Hippocampal formation (tissue), 2 donors: ENCODE data around the gene TIMM22.
A peak's percentile ranks its signal among the peaks of the same experiment; 100 is the strongest.

Source experiments
- DNase-seq, 2 donors: peaks; one replicate each; lab custom pipeline; 2025; lab: John Stamatoyannopoulos, UW

TIMM22 gene

GRCh38 chr17:1002771-1003555 is 6.0 kb downstream of the TIMM22 start:
- DNase-seq = peak; percentile 40 to 83

GRCh38 chr17:1003633-1003971 is 6.7 kb downstream of the TIMM22 start:
- no peak for DNase-seq

GRCh38 chr17:1003972-1004768 is 7.2 kb downstream of the TIMM22 start:
- no peak for DNase-seq

- no peak for DNase-seq
Observed at GRCh38 chr17:1004769-1005295, 7.9 kb downstream of the TIMM22 start.

GRCh38 chr17:1005361-1005946 is 8.5 kb downstream of the TIMM22 start:
- DNase-seq = peak; percentile 69 to 75

DNA sequence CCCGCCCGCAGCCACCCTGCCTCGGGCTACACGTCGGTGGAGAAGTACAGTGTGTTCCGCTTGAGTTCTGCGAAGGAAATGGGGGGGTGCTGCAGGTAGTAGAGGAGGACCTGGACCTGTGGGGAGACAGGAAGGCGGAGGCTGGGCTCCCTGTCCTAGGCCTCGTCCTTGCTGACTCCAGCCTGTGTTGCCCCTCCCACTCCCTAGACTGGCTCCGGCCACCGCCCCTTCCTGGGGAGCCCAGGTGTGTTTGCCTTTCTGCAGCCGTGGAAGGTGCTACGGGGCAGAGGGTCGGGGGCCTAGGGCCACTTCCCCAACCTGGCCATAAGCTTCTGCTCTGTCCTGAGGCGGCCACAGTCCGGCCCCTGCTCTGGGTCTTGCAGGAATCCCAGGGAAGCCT is 9.1 kb downstream of the TIMM22 start:
- DNase-seq = no peak

GRCh38 chr17:1007310-1008007 is 10.5 kb downstream of the TIMM22 start:
- no peak for DNase-seq

GRCh38 chr17:1008008-1008761 is 11.3 kb downstream of the TIMM22 start:
- DNase-seq = no peak

- DNase-seq = no peak
Observed at GRCh38 chr17:1009229-1010085, 12.5 kb downstream of the TIMM22 start.

GRCh38 chr17:1010086-1010450 is 13.1 kb downstream of the TIMM22 start:
- DNase-seq = no peak

DNA sequence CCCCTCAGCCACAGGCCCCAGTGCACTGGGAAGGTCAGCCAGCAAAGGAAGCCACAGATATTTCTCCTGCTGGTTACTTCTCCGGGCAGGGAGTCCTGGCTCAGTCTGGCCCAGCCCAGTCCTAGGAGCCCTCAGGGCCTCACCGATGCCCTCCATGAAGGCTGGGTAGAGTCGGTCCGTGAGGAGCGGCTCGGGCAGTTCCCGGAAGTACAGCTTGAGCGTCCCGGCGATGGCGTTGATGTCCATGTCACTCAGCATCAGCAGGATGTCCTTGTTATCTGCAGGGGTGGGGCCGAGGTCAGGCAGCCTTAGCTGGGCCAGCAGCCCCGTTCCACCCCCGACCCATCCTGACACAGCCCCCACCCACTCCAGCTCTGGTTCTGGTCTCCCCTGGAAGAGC is 13.7 kb downstream of the TIMM22 start:
- no peak for DNase-seq

DNA sequence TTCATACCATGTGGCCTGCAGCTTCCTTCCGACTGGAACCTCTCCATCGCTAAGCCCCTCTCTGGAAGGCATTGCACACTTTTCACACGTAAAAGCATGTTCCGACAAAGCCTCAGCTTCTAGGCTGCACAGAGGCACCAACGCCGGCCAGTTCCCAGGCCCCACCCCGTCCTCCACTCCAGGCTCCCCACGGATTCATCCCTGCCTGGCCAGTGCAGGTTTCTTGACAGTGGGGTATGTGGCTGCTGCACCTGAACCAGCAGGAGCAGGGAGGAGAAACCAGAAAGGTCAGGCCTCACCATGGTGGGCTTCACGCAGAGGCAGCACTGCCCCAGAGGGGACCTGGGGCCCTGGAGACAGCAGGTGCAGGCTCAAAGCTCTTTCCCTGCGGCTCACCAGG is 14.2 kb downstream of the TIMM22 start:
- DNase-seq = no peak

GRCh38 chr17:1011760-1012735 is 15.1 kb downstream of the TIMM22 start:
- DNase-seq = no peak

GRCh38 chr17:1012823-1013728 is 16.1 kb downstream of the TIMM22 start:
- DNase-seq = no peak

DNA sequence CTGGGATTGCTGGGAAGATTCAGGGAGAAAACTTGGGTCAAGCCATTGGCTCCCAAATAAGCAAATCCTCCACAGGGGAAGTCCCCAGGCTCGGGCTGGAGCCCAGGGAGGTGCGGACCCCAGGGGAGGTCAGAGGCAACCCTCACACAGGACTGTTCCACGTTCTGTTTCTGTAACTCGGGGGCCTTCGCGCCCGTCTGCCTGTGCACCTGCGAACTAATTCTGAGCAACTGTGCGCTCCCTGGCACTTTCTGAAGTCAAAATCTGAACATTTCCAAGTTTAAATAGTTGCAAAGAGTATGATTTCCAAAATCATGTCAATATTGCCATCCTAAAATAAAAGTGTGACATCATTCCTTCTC is 16.8 kb downstream of the TIMM22 start:
- no peak for DNase-seq

DNA sequence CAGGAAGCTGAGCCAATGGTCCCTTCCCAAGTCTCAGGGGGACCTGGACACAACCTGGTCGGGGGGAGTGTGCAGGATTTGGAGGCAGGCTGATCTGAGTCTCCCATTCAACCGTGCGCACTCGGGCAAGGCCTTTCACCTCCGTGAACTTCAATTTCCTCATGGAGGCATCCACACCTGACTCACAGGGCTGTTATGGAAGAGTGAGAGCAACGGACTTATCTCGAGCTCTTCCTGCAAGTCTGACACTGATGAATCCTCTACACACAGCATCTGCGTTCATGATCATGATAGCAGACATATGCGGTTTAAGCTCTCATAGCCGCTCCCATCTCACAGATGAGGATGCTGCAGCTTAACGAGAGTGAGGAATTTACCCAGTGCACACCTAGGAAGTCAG is 21.6 kb downstream of the TIMM22 start:
- no peak for DNase-seq

GRCh38 chr17:1019451-1019850 is 22.5 kb downstream of the TIMM22 start:
- no peak for DNase-seq

DNA sequence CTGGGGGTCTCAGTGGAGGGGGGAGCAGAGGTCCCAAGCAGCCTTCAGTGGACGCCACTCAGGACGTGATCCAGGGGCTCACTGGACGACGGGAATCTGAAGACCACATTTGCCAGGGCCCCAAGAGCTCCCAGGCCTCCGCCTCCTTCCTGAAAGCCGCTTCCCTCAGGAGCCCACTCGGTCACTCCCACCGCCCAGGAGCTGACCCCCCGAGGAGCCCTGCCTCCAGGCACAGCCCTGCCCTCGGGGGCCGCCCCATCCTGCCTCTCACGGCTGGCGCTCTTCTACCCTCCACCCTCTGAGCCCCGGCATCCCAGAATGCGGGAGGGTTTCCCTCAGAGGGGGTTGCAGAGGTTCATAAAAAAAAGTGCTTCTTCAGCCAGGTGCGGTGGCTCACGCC is 24.2 kb downstream of the TIMM22 start:
- no peak for DNase-seq
